EH (cell line): Measurements from ENCODE around the gene HLA-B.
A peak's percentile ranks its signal among the peaks of the same experiment; 100 is the strongest.
"Not testable (repeated sequence)": the region's sequence is repeated elsewhere in the genome, so short reads cannot be mapped to it uniquely, and the experiment has no call there.

Experiments
- DNase-seq: peaks from one replicate; pipeline ENCODE4 v3.0.0-alpha.2; 2015; ENCODE audit warnings: low read depth

HLA-B gene

DNA sequence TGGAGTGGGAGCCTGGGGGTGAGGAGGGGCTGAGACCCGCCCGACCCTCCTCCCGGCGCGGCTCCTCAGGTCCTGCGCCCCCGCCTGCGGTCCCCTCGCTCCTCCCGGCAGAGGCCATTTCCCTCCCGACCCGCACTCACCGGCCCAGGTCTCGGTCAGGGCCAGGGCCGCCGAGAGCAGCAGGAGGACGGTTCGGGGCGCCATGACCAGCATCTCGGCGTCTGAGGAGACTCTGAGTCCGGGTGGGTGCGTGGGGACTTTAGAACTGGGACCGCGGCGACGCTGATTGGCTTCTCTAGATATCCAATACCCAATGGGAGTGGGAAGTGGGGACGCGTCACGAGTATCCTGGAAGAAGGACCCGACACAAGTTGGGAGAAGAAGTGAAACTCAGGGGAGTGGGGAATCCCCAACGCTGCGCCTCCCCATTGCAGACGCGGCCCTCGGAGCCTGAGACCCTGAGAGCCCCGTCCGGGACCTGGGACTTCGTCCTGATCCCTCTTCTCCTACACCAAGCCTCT, at the start of gene HLA-B:
Gene HLA-B (minus strand): TSS at position 234 of the 521 bp plus-strand sequence. CDS start 21 bp downstream, at position 213.
- DNase-seq = peak; percentile 89

DNA sequence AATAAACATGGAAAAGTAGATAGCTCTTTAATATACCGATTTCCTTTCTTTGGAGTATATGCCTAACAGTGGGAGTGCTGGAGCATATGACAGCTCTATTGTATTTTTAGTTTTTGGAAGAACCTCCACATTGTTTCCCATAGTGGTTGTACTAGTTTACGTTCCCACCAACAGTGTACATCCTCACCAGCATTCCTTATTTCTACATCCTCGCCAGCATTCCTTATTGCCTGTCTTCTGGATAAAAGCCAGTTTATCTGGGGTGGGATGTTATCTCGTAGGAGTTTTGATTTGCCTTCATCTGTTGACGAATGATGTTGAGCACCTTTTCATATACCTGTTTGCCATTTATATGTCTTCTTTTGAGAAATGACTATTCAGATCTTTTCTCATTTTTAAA, 49.0 kb upstream of the HLA-B start:
- DNase-seq = peak; percentile 51

DNA sequence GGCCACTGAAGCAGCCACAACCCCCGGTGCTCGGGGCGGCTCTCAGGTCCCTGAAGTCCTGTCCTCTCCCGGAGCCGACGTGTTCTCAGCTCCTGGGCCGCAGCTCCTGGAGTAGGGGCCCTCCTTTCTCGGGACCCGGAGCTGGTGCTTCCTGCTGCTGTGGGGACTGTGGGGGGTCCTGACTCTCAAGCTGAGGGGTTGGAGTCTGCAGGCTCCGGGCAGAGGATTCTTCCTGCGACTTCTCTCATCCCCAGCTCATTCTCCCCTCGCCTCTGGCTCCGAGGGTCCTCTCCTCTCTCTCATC, 47.0 kb upstream of the HLA-B start:
- not testable (repeated sequence) for DNase-seq

DNA sequence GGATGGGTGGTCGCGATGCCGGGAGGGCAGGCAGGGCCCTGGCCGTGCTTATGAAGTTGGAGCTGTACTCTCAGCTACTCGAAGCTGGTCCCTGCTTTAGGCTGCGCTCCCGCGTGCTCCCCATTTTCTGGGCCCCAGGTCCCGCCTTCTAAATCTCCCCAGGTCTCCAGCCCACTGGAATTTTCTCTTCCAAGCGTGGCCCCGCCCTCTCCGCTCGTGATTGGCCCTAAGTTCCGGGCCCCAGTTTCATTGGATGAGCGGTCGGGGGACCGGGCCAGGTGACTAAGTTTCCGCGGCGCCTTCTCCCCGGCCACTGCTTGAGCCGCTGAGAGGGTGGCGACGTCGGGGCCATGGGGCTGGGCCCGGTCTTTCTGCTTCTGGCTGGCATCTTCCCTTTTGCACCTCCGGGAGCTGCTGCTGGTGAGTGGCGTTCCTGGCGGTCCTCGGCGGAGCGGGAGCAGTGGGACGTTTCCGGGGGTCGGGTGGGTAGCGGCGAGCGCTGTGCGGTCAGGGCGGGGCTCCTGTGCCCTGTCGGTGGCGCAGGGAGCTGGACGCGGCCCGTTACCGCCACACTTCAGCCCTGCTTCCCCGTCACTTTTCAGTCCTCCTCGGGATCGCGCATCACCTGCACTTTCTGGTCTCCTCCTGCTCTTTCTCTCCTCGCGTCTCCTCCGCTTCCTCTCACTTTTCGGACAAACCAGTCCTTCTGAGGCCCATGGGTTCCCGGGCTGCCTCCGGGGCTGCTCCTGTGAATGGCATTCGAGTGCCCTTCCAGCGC, 46.5 kb upstream of the HLA-B start, which contains the start of gene MICA:
Gene MICA (plus strand): TSS at position 313 of the 778 bp plus-strand sequence. CDS start 38 bp downstream, at position 351.
- DNase-seq = peak; percentile 91

DNA sequence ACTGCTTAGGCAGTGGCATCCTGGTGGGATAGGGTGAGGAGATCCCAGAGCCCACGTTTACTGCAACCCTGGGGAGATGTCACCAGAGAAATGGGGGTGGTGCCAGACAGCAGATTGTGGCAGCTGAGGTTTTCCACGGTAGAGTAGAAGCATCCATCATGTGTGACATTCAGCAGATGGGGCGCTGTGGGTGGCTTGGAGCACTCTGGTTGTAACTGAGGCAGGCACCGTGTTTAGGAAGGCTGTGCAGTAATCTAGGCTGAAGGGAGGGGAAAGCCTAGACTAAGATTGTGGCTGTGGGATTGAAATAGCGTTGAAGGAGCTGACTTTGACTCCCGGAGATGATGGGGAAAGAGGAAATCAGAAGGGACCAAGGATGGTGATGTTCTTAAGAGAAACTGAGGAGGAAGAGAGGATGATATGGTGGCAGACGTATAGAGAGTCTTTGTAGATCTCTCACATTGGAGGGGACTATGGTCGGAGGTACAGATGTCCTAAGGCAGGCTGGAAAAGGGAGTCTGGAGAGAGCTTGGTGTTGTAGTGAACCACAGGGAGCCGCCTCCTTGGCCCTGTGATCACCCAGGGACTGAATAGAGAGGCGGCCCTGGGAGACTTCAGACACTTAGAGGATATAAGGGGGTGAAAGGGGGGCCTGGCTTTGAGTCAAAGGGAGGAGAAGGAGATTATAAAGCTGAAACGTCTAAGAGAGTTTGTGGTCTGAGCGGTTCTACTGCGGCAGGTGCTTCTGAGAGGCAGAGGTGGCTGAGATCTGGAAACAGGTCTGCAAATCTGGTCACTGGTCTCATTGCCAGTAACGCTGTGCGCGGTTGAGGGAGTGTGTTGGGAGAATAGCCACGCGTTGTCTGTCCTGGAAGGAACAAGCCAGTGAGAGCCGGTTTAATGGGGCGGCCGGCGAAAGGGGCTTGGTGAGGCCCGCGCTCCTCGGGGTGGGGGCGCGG, 45.6 kb upstream of the HLA-B start:
- DNase-seq = peak; percentile 33

DNA sequence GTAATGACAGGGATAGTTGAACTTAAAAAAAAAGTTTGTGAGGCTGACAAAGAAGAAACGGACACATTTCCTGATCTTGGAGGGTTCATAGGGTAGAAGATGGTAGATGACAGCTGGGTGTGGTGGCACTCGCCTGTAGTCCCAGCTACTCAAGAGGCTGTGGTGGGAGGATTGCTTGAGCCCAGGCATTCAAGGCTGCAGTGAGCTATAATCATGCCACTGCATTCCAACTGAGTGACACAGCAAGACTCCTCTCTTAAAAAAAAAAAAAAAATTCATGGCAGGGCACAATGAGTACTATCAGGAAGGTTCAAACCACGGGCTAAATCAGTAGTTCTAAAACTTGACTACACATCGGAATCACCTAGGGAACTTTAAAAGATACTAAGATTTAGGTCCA, 44.4 kb upstream of the HLA-B start:
- DNase-seq = peak; percentile 92

DNA sequence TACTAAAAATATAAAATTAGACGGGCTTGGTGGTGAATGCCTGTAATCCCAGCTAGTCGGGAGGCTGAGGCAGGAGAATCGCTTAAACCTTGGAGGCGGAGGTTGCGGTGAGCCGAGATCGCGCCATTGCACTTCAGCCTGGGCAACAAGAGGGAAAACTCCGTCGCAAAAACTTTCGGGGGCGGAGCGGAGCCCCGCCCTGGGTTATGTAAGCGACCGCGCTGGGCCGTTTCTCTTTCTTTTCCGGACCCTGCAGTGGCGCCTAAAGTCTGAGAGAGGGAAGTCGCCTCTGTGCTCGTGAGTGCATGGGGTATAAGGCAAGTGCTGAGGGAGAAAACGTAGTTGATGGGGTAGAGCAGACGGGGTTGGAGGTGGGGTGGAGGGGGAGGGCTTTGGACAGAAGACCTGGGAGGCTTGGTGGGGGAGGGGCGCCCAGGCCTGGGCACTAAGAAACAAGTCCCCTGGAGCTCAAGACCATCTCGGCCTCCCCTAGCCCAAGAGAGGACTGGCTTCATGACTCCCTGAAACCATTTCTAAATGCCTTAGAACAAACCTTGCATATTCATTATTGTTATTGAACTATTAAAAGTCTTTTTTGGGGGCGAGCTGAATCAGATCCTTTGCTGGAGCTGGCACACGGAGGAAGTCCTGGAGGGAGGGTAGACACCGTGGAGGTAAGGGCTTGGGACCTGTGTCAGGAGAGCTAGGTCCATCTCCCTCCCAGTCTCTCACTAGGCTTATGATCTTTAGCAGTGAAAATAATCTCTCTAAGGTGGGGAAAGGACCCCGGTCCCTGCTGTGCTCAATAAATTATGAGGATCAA, 43.7 kb upstream of the HLA-B start:
- DNase-seq = peak; percentile 75

DNA sequence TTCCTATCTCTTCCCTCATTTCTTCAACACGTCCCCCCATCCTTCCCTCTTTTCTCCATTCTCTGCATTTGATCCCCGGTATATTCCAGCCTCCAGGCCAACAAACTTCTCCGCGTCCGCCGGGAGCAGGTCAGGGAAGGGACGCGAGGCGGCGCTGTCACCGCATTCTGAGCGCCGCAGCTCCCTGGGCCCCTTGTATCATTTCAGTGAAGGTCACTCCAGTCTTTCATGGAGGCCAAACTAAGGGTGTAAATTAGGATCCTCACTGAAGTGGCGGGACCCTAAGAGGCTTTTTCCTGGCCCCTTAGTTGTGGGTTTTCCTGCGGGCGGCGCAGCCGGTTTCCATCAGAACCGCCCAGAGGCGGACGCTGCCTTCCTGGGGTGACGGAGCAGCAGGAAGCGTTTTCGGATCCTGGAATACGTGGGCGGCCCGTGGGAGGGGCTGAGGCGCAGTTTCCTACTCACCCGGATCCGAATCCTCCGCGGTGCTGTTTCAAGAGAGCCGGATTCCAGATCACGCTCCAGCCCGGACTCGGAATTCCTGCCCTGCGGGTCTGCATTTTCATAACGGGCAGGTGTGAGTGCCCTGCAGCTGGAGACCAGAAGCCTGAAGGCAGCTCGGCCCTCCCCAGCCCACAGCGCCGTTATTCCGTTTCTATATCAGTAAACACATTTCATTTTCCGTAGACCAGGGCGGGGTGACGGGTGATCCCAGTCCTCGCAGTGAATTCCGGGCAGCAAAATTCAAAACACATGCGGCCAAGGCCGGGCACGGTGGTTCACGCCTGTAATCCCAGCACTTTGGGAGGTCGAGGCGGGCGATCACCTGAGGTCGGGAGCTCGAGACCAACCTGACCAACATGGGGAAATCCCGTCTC, 42.8 kb upstream of the HLA-B start:
- DNase-seq = peak; percentile 90

DNA sequence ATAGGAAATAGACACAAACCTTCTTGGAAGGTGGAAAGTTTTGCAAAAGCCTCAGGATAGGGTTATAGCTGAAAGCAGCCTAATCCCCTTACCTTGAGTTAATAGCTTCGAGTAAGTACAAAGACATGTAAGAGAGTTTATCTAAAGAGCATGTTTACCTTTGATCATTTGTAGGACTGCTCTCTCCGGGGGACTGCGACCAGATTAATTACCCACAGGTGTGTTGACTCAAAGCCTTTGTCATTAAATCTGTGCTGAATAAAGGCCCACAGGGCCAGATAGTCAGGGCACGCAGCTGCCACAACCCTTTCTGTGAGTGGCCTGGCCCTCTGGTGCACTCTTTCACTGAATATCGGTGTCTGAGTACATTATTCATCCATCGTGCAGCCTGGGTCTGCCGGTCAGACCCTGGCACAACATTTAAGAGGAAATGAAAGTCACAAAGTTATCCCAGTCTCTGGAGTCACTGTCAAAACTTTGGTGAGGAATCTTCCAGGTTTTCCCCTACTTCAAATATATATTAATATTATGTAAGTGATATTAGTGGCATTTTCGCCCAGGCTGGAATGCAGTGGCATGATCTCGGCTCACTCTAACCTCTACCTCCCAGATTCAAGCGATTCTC, 41.0 kb upstream of the HLA-B start:
- DNase-seq = no peak

DNA sequence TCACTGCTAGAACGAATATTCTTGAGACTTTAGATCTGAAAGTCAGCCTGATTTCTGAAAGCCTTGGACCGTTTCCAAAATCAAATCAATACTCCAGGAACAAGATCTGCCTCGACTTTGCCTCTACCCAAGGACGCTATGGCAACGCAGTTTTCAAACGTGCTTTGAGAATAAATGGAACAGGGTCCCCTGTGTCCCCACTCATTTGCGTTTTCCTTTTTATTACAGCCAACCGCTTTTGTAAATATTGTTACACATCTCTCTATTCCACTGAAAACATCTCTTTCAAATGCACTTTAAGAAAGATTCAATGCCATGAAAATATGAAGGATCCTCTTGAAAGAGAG, 40.1 kb upstream of the HLA-B start:
- DNase-seq = not testable (repeated sequence)

DNA sequence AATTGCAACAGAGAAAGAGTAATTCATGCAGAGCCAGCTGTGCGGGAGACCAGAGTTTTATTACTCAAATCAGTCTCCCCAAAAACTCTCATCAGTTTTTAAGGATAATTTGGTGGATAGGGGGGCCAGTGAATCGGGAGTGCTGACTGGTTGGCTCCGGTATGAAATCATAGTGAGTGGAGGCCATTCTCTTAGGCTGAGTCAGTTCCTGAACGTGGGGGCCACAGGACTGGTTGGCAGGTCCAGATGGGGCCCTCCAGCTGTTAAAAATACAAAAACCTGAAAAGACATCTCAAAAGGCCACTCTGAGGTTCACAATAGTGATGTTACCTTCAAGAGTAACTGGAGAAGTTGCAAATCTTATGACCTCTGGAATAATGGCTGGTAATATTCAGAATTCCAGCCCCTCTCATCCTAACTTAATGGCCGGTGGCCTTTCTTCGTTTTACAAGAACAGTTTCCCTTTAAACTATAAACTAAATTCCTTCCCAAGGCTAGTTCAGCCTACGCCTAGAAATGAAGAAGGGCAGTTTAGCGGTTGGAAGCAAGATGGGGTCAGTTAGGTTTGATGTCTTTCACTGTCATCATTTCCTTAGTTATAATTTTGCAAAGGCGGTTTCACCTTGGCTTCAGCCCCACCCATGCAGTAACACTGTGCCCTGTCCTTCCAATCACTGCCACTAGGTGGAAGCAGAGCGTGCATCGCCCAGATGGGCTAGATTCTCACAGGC, 39.6 kb upstream of the HLA-B start:
- peak; percentile 78 for DNase-seq

DNA sequence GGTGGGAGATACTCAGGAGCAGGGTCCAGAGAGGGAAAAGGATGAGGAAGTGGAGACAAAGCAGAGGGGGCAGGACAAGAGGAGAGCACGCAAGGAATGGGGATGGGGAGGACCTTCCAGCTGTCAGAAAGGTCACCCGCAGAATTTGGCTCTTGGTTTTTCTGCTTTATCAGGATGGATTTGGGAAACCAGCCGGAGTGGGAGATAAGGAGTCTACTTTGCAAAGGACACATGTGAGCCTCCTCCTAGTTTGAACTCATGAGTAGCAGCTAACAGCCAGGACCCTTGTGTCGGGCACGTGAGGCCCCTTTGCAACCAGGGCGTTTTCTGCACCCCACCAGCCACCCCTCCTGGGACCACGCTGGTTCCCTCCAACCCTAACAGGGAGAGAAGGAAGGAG, 38.9 kb upstream of the HLA-B start:
- DNase-seq = no peak

DNA sequence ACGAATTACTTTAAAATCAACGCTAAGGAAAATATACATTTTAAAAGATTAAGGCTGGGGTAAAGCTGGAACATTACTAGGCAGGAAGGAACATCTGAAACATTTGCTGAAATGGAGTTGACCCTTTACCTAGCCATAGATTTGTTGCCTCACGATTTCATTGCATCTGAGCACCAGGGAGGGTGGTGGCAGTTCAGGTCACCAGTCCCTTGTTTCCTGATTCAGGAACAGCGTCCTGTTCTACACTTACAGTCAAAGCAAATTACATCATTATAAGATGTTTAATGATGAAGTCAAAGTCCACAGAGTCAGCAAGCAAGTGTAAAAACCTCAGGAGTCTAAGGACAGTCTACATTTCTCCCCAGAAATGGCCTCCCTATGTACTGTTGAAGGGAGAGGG, 37.4 kb upstream of the HLA-B start:
- no peak for DNase-seq

DNA sequence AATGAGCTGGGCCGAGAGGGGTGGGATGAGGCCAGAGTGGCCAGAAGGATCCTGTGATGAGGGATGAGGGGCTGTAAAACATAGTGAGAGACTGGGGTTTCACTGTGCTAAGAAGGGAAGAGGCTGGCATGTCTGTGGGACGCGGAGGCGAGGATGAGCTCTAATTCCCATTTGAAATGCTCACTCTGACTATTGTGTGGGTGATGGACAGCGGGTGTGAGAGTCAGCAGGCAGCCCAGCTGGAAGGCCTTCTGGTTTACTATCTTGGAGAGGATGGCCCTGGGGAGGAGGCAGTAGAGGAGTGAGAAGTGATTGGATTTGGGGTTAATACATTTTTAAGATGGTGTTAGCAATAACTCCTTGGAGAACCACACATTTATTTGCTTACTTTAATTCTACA, 37.0 kb upstream of the HLA-B start:
- DNase-seq = no peak

DNA sequence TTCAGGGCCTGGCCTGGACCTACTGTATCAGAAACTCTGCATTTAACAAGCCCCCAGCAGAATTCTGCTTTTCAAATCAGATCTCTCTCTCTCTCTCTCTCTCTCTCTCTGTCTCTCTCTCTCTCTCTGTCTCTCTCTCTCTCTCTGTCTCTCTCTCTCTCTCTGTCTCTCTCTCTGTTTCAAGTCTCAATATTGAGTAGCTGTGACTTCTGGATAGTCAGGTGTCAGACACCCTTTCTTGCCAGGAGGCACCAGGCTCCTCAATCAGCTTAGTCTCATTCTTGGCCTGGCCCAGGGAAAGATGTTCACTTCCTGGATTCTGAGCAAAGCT, 32.8 kb upstream of the HLA-B start:
- DNase-seq = not testable (repeated sequence)

DNA sequence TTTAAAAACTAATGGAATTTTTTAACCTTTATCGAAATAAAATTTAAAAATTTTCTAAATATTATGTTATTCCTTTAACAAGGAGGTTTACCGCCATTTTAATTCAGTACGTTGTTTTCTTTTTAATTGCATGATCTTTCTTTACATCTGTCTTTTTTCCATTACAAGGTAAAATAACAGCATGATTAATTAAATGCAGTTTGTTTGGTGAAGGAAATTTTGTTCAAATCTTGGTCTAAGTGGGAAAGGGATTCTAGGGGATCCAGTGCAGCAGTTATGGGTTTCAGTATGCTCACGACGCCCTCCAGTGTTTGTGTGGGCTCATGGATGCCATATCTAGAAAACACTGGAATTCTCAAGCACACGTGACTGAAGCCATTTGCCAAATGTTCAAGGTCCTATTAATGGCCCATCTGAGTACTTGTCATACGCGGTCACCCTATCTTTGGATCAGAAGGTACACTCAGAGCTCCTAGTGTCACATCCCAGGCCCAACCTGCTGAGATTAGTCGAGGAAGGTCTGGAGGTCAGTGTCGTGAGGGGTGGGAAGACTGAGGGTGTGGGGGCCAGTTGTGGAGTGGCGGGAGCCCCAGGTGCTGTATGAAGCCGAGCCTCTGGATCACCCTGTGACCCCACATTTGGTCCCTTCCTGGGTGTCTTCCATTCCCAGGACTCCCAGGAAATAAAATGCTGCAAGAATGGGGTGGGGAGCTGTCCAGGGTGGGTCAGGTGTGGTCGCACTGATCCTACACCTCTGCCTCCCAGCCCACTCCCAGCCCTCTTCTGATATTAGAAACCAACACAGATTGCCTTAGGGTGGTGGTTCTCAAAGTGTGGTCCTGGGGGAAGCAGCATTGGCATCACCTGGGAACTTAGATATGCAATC, 32.2 kb upstream of the HLA-B start:
- DNase-seq = not testable (repeated sequence)

DNA sequence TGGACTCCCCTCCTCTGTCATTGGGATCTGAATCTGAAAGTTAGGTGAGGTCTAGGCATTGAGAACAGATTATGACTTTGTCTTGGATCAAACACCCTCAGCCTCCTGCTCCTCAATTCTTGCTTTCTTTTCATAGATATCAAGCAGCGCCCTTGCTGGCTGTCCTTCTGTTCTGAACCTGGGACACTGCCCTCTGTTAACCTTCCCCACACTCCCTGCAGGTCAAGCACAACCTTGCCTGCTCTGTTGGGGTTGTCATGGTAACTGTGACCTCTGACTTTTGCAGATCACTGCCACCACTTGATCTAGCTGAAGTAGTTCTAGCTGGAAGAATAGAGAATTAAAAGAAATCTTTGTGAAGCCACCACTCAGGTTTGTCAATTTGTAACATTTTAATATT, 30.0 kb upstream of the HLA-B start:
- DNase-seq = no peak

DNA sequence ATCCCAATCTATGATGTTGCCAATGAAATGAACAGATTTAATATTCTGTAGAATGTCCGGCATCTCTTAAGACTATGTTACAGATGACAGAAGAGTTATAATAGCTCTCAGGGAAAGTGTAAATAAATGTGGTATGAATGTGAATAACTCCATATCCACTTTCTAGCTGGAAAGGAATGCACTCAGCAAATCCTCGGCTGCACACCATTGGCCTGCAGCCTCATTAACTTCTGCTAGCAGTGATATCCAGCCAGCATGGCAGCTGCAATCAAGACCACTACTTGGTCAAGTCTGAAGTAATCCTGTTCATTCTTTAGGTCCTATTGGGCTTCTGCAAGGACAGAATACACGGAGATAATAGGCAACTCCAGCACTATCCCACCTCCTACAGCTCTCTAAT, 29.1 kb upstream of the HLA-B start:
- DNase-seq = peak; percentile 44

DNA sequence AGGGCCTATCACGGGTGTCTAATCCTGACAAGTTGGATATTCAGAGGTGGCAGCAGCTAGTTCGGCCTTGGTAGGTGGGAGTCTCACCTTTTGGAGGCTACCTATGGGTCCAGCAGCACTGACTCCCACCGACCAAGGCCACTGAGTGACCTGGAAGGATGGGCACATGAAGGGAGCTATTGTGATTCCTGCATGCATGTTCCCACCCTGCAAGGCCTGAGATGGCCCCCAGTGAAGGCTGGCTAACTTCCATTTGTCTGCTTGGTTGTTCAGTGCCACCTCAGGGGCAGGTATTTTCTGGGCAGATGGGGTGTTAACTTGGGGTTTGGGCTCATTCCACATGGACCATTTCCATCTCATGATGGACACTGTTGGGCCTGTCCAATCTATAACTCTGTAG, 28.1 kb upstream of the HLA-B start:
- DNase-seq = no peak
